Endothelial cell of umbilical vein (primary cell): ENCODE measurements around the gene ZNRF3. TPM values are rescaled to one million over a fixed set of nuclear protein-coding genes. Genes with fewer than 3 reads are reported as not detected.

ENCODE experiments used
- BruUV-seq: library from RNA; stranded (reverse); fragments of 400-500 nt; replicated peaks from 2 replicates; lab custom pipeline; 2021; lab: Mats Ljungman, UMichigan
- CTCF ChIA-PET: fragments of 300-600, 350-600 bp; sonication (Branson Sonifier 250); formaldehyde crosslinking; loops from one replicate; lab custom pipeline; 2021; ENCODE audit warnings: antibody characterized with exemption, inconsistent platforms; lab: Charles Lee
- POLR2A ChIA-PET: fragments of 300-600, 350-600 bp; sonication (Branson Sonifier 250); formaldehyde crosslinking; loops from one replicate; lab custom pipeline; 2021; ENCODE audit warnings: antibody characterized with exemption, inconsistent platforms; lab: Charles Lee
- DNase-seq: peaks from one replicate; pipeline ENCODE4 v3.0.0-alpha.2; 2011; ENCODE audit warnings: low read depth, low spot score
- FAIRE-seq: peaks from 2 replicates; lab custom pipeline; 2011; peaks lifted over from hg19 to GRCh38; lab: Jason Lieb, UNC
- H2AFZ ChIP-seq: 2 replicates; pipeline ENCODE4 v1.6.0; 2012; ENCODE audit warnings: low read depth, low read length, control low read depth, inconsistent platforms
- H3K27ac ChIP-seq: 2 replicates; pipeline ENCODE4 v1.5.1; 2011; ENCODE audit warnings: low read depth, mild to moderate bottlenecking, control low read depth, low read length, moderate library complexity; ENCODE audit not compliant: insufficient read depth
- H3K27me3 ChIP-seq, 2 experiments: 2 replicates each; pipeline versions ENCODE4 v1.6.0 to v1.6.1; 2011; ENCODE audit warnings: low read length in 2 of 2, mixed read lengths in 1 of 2; ENCODE audit not compliant: control insufficient read depth in 2 of 2, insufficient read depth in 2 of 2
- H3K36me3 ChIP-seq, 2 experiments: 2 replicates in 1 of 2; 3 replicates in 1 of 2; pipeline ENCODE4 v1.5.1; 2011; ENCODE audit warnings: low read length in 2 of 2, mild to moderate bottlenecking in 1 of 2, moderate library complexity in 1 of 2; ENCODE audit not compliant: control insufficient read depth in 2 of 2, insufficient read depth in 2 of 2; ENCODE audit errors: extremely low read depth in 1 of 2
- H3K4me1 ChIP-seq: 3 replicates; pipeline ENCODE4 v1.5.1; 2011; ENCODE audit warnings: mild to moderate bottlenecking, low read length; ENCODE audit not compliant: control insufficient read depth, insufficient read depth; ENCODE audit errors: extremely low read depth
- H3K4me2 ChIP-seq: 2 replicates; pipeline ENCODE4 v1.6.1; 2011; ENCODE audit warnings: low read length, control low read depth, mixed read lengths; ENCODE audit not compliant: insufficient read depth
- H3K4me3 ChIP-seq, 3 experiments: fragments of 200-600 bp in 1 of 3; sonication (generic), shearing (Covaris generic) in 1 of 3; replicated peaks in 1 of 3; 2 replicates each; pipeline ENCODE4 v1.5.1; 2011 to 2016; ENCODE audit warnings: control low read depth in 3 of 3, low read length in 3 of 3, mild to moderate bottlenecking in 2 of 3, inconsistent platforms in 1 of 3, low read depth in 1 of 3, moderate library complexity in 1 of 3; ENCODE audit not compliant: insufficient read depth in 1 of 3
- H3K79me2 ChIP-seq: 2 replicates; pipeline ENCODE4 v1.6.0; 2012; ENCODE audit warnings: low read length, inconsistent platforms; ENCODE audit not compliant: control insufficient read depth, insufficient read depth
- H3K9ac ChIP-seq: replicated peaks from 2 replicates; pipeline ENCODE3; 2011; ENCODE audit warnings: low read length, control low read depth; ENCODE audit not compliant: insufficient read depth; ENCODE audit errors: extremely low read depth
- H3K9me1 ChIP-seq: replicated peaks from 3 replicates; pipeline ENCODE4 v1.6.0; 2011; ENCODE audit warnings: mild to moderate bottlenecking, low read length; ENCODE audit not compliant: control insufficient read depth, insufficient read depth; ENCODE audit errors: extremely low read depth
- H3K9me3 ChIP-seq: replicated peaks from 2 replicates; pipeline ENCODE4 v1.5.1; 2012; ENCODE audit warnings: low read length, inconsistent platforms; ENCODE audit not compliant: control insufficient read depth, insufficient read depth
- H4K20me1 ChIP-seq: replicated peaks from 2 replicates; pipeline ENCODE3; 2011; ENCODE audit warnings: mild to moderate bottlenecking, low read length; ENCODE audit not compliant: control insufficient read depth, insufficient read depth; ENCODE audit errors: extremely low read depth
- EZH2 ChIP-seq: IDR thresholded peaks from 2 replicates; pipeline ENCODE4 v1.6.1; 2012; ENCODE audit warnings: borderline replicate concordance, low read depth, mild to moderate bottlenecking, moderate library complexity, low read length, inconsistent platforms; ENCODE audit not compliant: severe bottlenecking
- FOS ChIP-seq: IDR thresholded peaks from 2 replicates; pipeline ENCODE4 v1.6.1; 2011; ENCODE audit warnings: mild to moderate bottlenecking, low read length, moderate library complexity, borderline replicate concordance; ENCODE audit not compliant: insufficient read depth
- GATA2 ChIP-seq: IDR thresholded peaks from 2 replicates; pipeline ENCODE4 v1.7.0; 2011; ENCODE audit warnings: low read depth, mild to moderate bottlenecking, moderate library complexity, mixed read lengths, low read length; ENCODE audit not compliant: insufficient read length, insufficient read depth
- JUN ChIP-seq: IDR thresholded peaks from 2 replicates; pipeline ENCODE4 v1.6.1; 2011; ENCODE audit warnings: borderline replicate concordance, low read depth; ENCODE audit not compliant: insufficient read length, insufficient read depth
- MYC ChIP-seq: IDR thresholded peaks from one replicate; pipeline ENCODE4 v1.6.1; 2011; ENCODE audit warnings: mild to moderate bottlenecking, low read depth, low read length
- POLR2A ChIP-seq: IDR thresholded peaks from 2 replicates; pipeline ENCODE4 v1.6.1; 2012; ENCODE audit warnings: low read depth, mild to moderate bottlenecking, control low read depth, low read length
- POLR2AphosphoS5 ChIP-seq: IDR thresholded peaks from 2 replicates; pipeline ENCODE4 v1.6.1; 2012; ENCODE audit warnings: low read depth, mild to moderate bottlenecking, control low read depth, low read length, moderate library complexity; ENCODE audit not compliant: insufficient read depth
- dilution Hi-C: fragments of 300-500 bp; cut with MboI; formaldehyde crosslinking; loops from one replicate; pipeline ENCODE4 v1.15.0; 2019; ENCODE audit warnings: low sequenced_read_pairs; ENCODE audit not compliant: extremely low pct_ligation_motif_present
- intact Hi-C: fragments of 100-400 bp; cut with micrococcal nuclease; formaldehyde crosslinking; loops from one replicate; pipeline ENCODE4 v1.10.0; 2022
- polyA plus RNA-seq, 4 experiments: library from polyadenylated mRNA; depleted of rRNA in 3 of 4; stranded (reverse) in 3 of 4; unstranded in 1 of 4; fragments of >200 nt; gene quantifications; 2 replicates each; pipeline versions ENCODE4 v1.2.1 to v1.2.3, GENCODE V29; 2011 to 2012; ENCODE audit warnings: missing spikeins in 1 of 4
- total RNA-seq: library from RNA; stranded (reverse); gene quantifications from 2 replicates; pipeline ENCODE4 v1.2.3, GENCODE V29; 2021
- TF ChIP-seq, protein P1 (sequence below), 2 donors: IDR thresholded peaks; 1 replicate in 1 of 2; 2 replicates in 1 of 2; pipeline ENCODE4 v1.5.1; 2011; ENCODE audit warnings: low read length in 2 of 2, mild to moderate bottlenecking in 2 of 2, moderate library complexity in 2 of 2, control low read depth in 1 of 2, inconsistent platforms in 1 of 2, low read depth in 1 of 2; ENCODE audit not compliant: insufficient read depth in 1 of 2; ENCODE audit errors: extremely low read depth in 1 of 2
- TF ChIP-seq, protein P2 (sequence below): IDR thresholded peaks from 2 replicates; pipeline ENCODE4 v1.6.1; 2011; ENCODE audit not compliant: insufficient read depth, insufficient read length

The ZNRF3 gene
- total and polyA plus RNA-seq, 2 donors (not counting 3 experiments of a cell fraction or from before 2014, with no cell fraction given) = 2.7 to 5.2 TPM

DNA sequence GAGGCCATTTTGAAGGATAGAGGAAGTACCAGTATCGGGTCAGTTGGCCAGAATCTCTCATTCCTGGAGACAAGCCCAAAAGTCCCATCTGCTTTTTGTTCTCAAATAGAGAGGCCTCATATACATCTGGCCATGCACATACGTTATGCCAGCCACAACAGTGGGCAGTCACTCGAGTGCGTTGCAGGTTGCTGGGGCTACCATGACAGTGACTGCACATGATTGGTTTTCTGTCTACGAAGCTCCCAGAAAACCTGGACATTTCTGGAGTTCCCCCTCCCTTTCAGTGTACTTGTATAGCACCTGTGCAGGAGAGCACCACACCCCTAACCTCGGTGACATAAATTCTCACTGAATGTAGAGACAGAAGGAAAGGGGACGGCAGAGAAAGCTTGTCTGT lies 116.1 kb downstream of the ZNRF3 start:
- no peak overlapping the region for H3K9ac ChIP-seq
- TF ChIP-seq MYC = no peak
- no peak for TF ChIP-seq POLR2AphosphoS5
- TF ChIP-seq, protein P1, sequence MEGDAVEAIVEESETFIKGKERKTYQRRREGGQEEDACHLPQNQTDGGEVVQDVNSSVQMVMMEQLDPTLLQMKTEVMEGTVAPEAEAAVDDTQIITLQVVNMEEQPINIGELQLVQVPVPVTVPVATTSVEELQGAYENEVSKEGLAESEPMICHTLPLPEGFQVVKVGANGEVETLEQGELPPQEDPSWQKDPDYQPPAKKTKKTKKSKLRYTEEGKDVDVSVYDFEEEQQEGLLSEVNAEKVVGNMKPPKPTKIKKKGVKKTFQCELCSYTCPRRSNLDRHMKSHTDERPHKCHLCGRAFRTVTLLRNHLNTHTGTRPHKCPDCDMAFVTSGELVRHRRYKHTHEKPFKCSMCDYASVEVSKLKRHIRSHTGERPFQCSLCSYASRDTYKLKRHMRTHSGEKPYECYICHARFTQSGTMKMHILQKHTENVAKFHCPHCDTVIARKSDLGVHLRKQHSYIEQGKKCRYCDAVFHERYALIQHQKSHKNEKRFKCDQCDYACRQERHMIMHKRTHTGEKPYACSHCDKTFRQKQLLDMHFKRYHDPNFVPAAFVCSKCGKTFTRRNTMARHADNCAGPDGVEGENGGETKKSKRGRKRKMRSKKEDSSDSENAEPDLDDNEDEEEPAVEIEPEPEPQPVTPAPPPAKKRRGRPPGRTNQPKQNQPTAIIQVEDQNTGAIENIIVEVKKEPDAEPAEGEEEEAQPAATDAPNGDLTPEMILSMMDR (IDR thresholded peaks at IDR 0.05; ENCODE audit: extremely low read depth in 1 of 2, insufficient read depth in 1 of 2, low read depth in 1 of 2, low read length in 2 of 2) = no peak
- no peak for TF ChIP-seq EZH2
- TF ChIP-seq GATA2 = no peak
- TF ChIP-seq JUN = no peak
- no peak for TF ChIP-seq POLR2A
- TF ChIP-seq FOS = no peak
- TF ChIP-seq, protein P2, sequence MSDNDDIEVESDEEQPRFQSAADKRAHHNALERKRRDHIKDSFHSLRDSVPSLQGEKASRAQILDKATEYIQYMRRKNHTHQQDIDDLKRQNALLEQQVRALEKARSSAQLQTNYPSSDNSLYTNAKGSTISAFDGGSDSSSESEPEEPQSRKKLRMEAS = no peak
- intact Hi-C loops (no loop called here), dilution Hi-C loops (no loop called here)
- no peak overlapping the region for H3K27ac ChIP-seq
- no peak overlapping the region for H3K4me3 ChIP-seq
- H3K27me3 ChIP-seq = no peaks in the 10 kb centered on the region
- no peaks in the 10 kb centered on the region for H3K36me3 ChIP-seq
- no TSS peak for BruUV-seq
- H3K9me3 ChIP-seq = no peaks in the 10 kb centered on the region
- no peak overlapping the region for H2AFZ ChIP-seq
- CTCF ChIA-PET = interaction anchor here (2.1 kb wide), 1 partner anchor 10 kb away, joined by 8 read pairs; no protein-coding TSS in a partner anchor
- H3K9me1 ChIP-seq = no peaks in the 10 kb centered on the region
- H3K4me1 ChIP-seq = no peaks in the 10 kb centered on the region
- no peaks in the 10 kb centered on the region for H3K79me2 ChIP-seq
- FAIRE-seq (no peak), DNase-seq (no peak)
- POLR2A ChIA-PET = no interaction called here
- no peak overlapping the region for H3K4me2 ChIP-seq
- H4K20me1 ChIP-seq = no peaks in the 10 kb centered on the region
